ENCODE measurements around the gene ARHGEF37.
A peak's percentile ranks its signal among the peaks of the same experiment; 100 is the strongest.
"Not testable (repeated sequence)": the region's sequence is repeated elsewhere in the genome, so short reads cannot be mapped to it uniquely, and the experiment has no call there.

The ARHGEF37 gene

DNA sequence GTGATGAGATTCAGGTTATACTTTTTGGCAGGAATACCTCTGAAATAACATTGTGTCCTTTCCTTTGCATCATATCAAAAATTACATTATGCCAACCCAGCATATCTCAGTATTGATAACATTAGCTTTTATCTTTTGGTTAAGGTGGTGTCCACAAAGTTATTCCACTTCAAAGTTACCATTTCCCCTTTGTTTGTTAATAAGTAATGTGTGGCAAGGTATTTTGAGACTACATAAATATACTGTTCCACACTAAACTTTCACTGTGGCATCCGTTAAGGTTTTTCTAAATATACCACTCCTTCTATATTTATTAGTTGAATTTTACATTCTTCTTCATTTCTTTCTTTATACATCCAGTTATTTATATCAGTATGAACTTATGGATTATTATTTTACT, 14.1 kb upstream of the ARHGEF37 start:
- DNase-seq, result no peak

DNA sequence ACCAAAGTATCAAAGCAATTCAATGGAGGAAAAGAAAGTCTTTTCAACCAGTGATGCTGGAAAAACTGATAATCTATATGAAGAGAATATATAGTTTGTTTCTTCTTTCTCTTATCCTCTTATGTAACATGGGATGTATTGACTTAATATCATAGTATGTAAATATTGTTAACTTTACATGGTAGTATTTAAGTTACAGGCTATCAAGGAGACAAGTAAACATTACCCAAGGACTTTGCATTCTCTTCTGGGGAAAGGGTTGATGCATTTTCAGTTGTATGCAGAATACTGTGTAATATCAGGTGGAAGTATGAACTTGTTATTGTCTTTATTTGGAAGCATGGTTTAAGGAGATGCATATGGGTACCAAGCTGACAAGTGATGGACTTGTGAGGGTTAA, 9.1 kb upstream of the ARHGEF37 start:
- no peak for DNase-seq

DNA sequence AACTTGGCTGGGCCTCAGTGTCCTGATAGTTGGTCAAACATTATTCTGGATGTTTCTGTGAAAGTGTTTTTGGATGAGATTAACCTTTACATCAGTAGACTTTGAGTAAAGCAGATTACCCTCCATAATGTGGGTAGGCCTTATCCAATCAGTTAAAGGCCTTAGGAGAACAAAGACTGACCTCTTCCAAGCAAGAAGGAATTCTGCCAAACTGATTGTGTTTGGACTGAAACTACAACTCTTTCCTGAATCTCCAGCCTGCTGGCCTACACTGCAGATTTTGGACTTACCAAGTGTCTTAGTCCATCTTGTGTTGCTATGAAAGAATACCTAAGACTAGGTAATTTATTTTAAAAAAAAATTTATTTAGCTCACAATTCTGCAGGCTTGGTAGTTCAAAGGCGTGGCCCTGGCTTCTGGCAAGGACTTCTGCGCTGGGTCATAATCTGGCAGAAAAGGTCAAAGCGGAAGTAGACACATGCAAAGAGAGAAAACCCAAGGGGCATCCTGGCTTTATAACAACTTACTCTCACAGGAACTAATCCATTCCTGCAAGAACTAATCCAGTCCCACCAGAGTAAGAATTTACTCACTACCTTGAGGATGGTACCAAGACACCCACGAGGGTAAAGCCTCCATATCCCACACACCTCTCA, 8.6 kb upstream of the ARHGEF37 start:
- DNase-seq, result no peak

DNA sequence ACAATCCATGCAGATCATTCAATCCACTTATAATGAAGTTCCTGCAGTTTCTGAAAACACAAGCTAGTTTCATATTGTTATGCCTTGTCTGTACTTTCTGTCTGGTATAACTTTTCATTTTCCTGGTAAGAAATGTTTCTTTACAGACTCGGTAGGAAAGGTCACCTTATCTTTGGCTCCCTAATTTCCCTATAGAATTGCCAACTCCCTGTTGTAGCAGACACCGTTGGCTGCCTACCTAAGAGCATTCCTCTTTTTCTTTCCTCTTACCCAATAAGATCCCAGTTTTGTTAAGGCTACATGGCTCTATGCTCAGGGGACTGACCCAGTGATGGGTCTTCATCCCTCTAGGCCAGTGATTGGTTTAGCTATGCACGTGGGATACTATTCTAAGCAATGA, 6.2 kb upstream of the ARHGEF37 start:
- no peak for DNase-seq

DNA sequence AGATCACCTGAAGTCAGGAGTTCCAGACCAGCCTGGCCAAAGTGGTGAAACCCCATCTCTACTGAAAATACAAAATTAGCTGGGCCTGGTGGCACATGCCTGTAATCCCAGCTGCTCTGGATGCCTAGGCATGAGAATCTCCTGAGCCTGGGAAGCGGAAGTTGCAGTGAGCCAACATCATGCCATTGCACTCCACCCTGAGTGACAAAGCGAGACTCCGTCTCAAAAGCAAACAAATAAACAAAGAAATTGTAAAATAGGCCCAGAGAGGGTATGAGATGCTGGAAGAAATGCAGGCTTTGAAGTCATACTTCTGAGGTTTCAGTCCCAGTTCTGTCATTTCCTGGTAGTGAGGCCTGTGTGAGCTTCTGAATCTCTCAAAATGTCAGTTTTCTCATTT, 5.3 kb upstream of the ARHGEF37 start:
- no peak for DNase-seq

DNA sequence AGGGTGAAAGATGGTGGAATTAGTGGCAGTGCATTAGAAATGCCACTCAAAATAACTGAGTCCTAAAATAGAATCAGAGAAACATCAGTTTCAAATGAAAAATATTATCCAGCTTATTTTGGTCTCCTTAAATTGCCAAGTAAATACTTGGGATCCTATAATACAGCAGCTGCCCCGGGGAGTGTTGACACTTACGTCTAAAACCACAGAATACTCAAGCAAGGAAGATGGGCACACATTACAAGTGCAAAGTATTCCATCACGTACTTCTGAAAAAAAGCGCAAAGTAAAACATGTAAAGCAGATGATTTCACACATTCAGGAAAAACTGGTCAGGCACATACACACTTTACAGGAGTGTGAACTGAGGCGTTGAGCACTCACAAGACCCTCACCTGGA, 2.4 kb upstream of the ARHGEF37 start:
- DNase-seq, result no peak

DNA sequence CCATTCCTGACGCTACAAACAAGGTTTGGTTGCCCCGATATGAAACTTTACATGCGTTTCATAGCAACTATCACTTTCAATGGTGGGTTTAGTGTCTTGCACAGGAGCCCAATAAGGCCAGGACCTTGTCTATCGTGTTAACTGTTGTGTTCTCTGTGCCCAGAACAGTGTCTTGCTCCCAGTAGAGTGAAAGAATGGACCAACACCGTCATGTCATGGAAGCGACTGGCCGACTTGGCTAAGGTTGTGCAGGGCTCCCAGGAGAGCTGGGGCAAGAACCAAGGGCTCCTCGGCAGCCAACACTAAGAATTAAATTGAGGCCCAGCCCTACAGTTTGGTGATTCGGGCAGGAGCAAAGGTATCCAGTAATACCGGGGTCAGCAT, 498 bp upstream of the ARHGEF37 start:
- DNase-seq, result peak; percentile 79

DNA sequence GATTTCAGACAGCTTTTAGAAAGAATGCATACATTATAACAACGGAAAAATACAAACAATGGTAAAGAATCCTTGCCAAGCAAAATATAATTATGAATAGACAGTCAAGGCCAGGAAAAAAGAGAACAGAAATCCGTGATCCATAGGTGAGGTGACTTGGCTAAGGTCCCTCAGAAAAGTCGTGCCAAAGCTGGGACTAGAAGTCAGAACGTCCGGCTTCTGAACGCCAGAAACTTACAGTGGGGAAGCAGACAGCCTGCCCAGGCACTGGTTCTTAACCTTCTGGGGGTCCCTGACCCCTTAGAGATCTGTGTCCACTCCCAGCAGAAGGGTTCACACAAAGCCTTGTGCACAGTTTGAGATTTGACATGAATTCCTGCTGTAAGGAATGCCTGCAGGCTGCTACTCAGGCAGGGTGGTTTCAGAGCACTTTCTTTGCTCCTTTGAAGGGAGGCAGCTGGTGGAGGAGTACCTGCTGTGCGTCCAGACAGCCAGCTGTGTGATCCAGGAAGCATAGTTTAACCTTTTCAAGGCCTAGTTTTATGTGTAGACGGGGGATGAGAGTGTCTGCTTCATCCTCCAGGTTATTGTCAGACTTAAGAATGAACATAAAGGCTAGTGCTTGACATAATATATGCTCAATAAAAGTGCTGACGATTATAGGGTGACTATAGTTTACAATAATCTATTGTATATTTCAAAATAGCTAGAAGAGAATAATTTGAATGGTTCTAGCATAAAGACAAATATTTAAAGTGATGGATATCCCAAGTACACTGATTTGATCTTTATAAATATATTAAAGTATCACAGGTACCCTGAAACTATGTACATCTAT, 852 bp downstream of the ARHGEF37 start:
- DNase-seq, result peak; percentile 35

DNA sequence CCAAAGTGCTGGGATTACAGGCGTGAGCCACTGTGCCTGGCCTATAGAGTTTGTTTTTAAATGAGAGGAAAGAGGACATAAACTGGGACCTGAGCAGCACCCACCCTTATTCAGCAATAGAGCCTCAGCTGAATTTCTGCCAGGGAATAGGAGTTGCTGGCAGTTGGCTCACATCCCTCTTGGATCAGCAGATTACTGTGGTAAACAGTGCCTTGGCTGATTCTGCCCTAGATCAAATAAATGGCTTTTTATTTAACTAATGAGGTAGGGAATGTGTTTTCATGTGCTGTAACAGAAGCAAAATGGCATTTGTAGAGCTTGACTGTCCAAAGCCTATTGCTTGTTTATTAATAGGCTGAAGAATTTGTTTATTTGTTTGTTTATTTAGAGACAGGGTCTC, 2.1 kb downstream of the ARHGEF37 start:
- DNase-seq, result peak; percentile 43

DNA sequence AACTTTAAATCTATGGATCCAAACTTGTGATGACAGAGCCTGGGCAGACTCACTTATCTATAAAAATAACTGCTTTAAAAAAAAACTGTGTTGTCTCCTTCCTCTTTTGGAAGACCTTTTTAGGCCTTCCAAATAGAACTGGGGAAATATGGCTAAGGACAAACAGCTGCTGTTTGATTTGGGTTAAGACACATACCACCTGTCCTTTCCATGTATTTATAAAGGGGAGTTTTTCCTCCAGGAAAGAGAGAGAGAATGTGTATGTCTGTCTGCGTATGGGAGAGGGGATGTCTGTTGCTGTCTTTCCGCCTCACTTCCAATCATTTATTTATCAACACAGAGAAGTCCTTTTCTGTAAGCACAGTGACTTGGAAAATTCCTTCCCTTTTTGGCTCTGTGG, 2.8 kb downstream of the ARHGEF37 start:
- no peak for DNase-seq

DNA sequence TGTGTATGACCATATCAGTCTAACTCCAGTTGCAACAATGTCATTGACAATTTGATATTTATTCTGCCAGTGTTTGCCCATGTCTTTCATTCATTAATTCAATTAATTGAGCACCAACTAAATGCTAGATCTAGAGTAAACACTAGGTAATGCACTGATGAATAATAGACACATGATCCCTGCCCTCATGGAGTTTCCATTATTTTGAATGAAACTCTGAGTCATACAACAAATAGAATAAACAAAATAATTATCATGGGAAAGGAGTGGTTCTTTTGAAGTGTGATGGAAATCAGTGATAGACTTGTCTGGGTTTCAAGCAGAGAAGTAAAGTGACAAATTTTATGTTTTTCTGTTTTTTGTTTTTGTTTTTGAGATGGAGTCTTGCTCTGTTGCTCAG, 4.6 kb downstream of the ARHGEF37 start:
- DNase-seq, result no peak

DNA sequence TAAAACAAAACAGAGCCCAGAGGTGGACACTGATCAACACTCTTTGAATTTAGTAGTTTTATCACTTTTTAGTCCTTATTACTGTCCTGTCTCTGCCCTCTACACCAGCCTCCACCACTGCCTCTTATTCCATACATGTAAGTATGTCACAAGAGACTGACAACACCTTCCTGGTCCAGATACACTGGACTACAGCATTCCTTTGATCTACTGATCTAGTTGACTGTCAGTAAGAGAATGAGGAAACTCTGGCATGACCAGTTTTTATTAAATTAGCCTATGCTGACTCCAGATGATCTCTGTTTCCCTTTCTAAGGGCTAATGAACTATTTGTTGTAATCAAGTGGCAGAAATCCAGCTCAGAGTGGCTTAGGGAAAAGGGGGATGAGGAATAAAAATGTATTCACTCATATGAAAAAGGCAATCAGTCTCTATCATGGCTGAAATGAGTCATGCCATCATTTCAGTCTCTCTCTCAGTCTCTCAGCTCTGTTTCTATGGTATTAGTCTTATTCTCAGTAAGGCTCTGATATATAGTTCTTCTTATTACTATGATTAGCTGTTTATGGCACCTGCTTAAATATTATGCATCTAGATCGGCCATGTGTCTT, 5.5 kb downstream of the ARHGEF37 start:
- no peak for DNase-seq

DNA sequence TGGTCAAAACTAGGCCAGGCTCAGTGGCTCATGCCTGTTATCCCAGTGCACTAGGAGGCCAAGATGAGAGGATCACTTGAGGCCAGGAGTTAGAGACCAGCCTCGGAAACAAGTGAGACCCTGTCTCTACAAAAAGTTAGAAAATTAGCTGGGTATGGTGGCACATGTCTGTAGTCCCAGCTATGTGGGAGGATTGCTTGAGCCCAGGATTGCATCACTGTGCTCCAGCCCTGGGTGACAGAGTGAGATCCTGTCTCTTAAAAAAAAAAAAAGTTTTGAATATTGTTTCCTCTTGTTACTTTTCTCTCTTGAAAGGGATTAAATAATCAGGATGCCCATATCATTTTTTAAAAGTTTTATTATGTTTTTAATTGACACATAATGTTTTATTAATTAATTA, 7.6 kb downstream of the ARHGEF37 start:
- no peak for DNase-seq

DNA sequence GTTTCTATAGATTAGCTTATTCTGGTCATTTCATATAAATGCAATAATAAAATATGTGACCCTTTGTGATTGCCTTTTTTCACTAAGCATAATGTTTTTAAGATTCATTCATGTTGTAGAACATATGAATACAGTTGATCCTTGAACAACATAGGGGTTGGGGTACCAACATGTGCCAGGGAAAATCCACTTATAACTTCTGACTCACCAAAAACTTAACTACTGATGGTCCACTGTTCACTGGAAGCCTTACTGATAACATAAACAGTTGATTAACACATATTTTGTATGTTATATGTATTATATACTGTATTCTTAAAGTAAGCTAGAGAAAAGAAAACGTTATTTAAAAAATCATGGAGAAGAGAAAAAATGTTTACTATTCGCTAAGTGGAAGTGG, 12.1 kb downstream of the ARHGEF37 start:
- no peak for DNase-seq

DNA sequence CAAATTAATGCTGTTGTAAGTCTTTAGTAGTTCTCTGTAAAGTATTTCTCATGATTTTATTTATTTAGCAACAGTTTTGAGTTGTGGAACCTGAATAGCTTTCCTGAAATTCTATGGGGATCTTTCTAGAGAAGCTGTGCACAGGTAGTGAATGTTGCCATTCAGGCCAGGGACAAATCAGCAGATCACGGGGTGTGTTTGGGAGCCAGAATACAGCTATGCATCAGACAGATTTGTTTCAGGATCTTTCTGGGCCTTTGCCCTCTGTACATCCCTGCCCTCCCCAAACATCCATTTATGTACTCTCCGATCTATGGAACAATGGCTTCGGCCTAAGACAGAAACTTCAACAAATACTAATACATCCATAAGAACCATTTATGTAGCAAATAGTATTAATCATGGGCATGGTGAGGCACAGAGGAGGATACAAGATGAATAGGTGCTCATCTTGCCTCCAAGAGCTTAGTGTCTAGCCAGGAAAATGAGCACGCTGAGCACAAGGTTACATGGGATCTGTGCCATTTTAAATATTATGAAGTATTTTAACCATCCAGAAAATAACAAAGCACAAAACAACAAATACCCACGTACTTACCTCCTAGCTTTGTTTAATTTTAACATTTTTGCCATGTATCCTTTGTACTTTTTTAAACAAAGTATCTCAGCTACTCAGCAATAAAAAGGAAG, 13.1 kb downstream of the ARHGEF37 start:
- no peak for DNase-seq

DNA sequence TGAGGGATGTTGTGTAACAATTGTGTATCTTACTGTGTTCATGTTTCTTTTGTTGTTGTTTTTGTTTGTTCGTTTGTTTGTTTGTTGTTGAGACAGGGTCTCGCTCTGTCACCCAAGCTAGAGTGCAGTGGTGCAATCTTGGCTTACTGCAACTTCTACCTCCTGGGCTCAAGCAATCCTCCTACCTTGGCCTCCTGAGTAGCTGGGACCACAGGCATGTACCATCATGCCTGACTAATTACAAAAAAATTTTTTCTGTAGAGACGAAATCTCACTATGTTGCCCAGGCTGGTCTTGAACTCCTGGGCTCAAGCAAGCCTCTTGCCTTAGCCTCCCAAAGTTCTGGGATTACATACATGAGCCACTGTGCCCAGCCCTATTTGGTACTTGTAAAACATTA, 13.8 kb downstream of the ARHGEF37 start:
- DNase-seq, result not testable (repeated sequence)

DNA sequence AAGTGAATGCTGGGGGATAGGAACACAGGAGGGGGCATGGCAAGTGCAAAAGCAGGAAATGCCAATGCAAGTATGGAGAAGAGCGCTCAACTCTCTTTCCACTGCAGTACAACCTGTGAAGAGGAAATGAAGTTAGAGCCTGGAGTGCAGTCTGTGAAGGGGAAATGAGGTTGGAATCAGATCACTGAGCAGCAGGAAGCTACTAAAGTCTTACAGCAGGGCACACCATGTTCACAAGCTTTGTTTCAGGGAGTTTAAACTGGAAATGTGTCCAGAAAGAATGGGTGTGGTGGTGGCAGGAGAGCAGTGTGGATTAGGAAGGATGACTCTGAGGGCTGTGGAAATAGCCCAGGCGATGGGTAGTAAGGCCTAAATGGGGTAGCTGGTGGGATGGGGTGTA, 15.4 kb downstream of the ARHGEF37 start:
- DNase-seq, result no peak

DNA sequence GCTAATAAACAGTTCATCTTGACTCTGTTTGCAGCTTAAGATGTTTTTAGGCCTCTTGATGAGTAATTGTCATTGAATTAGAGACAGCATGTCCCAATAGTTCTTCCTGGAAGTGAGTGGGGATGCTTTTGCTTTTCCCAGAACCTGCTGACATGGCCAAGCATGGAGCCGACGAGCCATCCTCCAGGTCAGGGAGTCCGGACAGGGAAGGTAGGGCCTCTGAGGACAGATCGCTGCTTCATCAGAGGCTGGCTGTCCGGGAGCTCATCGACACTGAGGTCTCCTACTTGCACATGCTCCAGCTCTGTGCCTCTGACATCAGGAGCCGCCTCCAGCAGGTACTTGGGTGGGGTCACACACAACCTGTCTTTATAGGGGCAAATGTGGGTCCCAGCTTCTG, 16.3 kb downstream of the ARHGEF37 start:
- no peak for DNase-seq

DNA sequence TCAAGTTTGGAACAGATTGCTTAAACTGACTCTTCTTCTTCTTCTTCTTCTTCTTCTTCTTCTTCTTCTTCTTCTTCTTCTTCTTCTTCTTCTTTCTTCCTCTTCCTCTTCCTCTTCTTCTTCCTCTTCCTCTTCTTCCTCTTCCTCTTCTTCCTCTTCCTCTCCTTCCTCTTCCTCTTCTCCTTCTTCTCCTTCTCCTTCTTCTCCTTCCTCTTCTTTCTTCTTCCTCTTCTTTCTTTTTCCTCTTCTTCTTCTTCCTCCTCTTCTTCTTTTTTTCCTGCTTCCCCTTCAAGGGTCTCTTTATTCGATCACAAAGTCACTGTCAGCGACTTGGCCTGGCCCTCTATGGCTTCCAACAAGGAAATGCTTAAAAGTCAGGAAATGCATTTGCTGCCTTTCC, 16.9 kb downstream of the ARHGEF37 start:
- not testable (repeated sequence) for DNase-seq

DNA sequence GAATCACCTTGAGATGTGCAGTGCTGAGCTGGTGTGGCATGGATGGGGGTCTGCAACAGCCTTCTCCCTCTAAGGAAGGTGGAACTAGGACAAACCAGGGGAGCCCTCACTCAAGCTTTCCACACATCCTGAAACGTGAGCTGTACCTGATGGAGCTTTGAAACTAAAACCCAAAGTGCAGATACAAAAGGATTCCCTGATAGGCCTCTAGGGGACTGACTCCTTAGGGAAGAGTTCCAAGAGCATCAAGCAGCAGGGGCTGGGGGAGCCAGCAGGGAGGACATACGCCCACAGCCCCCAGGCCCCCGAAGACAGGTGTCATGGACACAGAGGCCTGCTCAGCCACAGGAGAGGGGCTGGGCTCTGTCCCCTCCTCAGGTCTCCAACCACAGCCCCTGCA, 17.7 kb downstream of the ARHGEF37 start:
- no peak for DNase-seq

DNA sequence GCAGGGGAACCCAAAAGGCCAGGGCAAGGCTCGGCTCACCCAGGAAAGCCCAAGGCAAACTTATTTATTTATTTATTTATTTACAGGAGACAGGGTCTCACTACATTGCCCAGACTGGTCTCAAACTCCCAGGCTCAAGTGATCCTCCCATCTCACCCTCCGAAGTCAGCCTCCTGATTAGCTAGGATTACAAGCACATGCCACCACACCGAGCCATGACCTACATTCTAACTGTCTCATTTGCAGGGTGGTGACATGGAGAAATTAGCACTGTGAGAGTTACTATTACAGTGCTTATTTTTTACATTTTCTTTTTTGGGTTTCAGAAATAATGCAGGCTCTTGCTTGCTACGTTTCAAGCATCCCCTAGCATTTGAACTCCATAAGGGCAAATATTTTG, 18.1 kb downstream of the ARHGEF37 start:
- no peak for DNase-seq

DNA sequence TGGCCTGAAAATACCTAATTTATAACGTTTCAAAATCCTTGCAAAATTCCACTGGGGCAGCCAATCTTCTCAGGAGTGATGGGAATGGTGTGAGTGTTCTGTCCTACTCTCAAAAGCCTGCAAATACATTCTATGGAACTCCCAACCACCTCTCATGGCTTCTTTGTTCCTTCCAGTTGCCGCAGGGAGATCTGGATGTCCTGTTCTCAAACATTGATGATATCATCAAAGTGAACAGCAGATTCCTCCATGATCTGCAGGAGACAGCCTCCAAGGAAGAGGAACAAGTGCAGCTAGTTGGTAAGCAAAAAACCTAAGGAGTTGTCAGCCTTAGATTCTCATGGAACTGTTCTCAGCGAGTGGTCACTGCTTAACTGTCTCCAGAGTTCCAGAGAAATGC, 19.6 kb downstream of the ARHGEF37 start:
- DNase-seq, result no peak

DNA sequence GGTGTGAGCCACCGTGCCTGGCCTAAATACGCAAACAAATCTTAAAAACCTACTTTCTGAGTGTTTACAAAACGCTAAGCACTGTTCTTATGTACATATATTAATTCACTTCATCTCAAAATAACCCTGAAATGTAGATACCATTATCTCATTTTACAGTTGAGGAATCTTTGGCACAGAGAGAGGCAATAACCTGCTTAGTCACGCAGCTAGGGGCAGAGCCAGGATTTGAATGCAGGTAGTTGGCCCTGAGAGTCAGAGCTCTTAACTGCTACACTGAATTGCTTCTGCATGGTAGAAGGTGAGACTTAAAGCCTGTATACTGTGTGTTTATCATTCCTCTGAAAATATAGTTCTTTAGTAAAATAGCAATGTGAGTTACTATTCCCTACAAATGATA, 21.9 kb downstream of the ARHGEF37 start:
- peak; percentile 84 for DNase-seq

DNA sequence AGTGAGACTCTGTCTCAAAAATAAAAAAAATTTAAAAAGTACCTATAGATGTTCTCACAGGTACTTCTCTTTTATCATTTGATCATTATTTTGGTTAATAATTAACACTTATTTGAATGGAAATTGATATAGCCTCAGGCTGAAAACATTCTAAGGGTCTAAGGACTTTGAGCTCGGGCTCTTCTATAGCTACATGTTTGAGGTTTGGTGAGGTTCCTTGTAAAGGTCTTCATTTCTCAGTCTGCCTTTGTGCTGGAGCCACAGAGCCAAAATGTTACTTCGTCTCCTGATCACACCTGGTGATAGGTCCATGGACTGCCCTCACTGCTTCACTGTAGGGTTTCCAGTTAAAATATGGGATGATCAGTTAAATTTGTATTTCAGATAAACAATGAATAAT, 22.6 kb downstream of the ARHGEF37 start:
- DNase-seq, result no peak
